IPS DF 6.9 (cell line): ENCODE measurements around the gene FRG2C.
"Not testable (repeated sequence)": the region's sequence is repeated elsewhere in the genome, so short reads cannot be mapped to it uniquely, and the experiment has no call there.

Experiments
- DNase-seq: peaks from one replicate; pipeline ENCODE4 v3.0.0-alpha.2; 2013; ENCODE audit warnings: low read depth, low spot score
- H3K27ac ChIP-seq: one replicate; pipeline ENCODE4 v1.5.1; 2013; ENCODE audit warnings: low read length, control low read depth
- H3K27me3 ChIP-seq: 2 replicates; pipeline ENCODE4 v1.6.1; 2013; ENCODE audit warnings: mild to moderate bottlenecking, low read length; ENCODE audit not compliant: control insufficient read depth, insufficient read depth
- H3K36me3 ChIP-seq: 2 replicates; pipeline ENCODE4 v1.6.1; 2013; ENCODE audit warnings: low read length; ENCODE audit not compliant: control insufficient read depth, insufficient read depth
- H3K4me1 ChIP-seq: 2 replicates; pipeline ENCODE4 v1.6.1; 2013; ENCODE audit warnings: low read length; ENCODE audit not compliant: control insufficient read depth, insufficient read depth
- H3K4me3 ChIP-seq: 2 replicates; pipeline ENCODE4 v1.5.1; 2013; ENCODE audit warnings: mild to moderate bottlenecking, low read length
- H3K9me3 ChIP-seq: 2 replicates; pipeline ENCODE4 v1.6.1; 2013; ENCODE audit warnings: low read length, inconsistent platforms; ENCODE audit not compliant: control insufficient read depth, insufficient read depth
- WGBS: extraction: QIAGEN DNeasy Blood & Tissue Kit; methylation state at CpG from one replicate; pipeline ENCODE4 v1.1.7; 2013; ENCODE audit warnings: mixed read lengths, missing lambda C conversion rate; ENCODE audit not compliant: insufficient read length, insufficient coverage; 5-methylcytosine and 5-hydroxymethylcytosine counted together

Gene FRG2C

DNA sequence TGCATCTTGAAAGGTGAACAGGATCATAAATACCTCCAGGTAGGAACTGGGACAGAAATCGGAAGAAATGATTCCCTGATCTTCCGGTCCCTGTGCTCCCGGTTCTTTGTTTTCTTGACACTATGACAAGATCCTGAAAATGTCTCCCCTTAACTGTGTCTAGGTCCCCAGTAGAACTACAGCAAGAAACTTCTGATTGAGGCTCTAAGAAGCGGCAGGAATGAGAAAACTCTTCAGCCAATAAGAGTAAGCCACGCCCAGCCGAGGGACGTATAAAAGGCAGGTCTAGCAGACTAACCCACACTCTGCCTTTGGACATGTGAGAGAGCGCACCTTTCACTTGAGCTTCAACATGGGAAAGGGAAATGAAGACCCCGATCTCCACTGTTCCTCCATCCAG, at the start of gene FRG2C:
TSS of gene FRG2C (plus strand) at position 301 of the 400 bp plus-strand sequence. CDS start at position 353, 52 bp downstream.
- not testable (repeated sequence) for H3K4me1 ChIP-seq, H3K9me3 ChIP-seq, H3K27ac ChIP-seq, H3K4me3 ChIP-seq, H3K36me3 ChIP-seq, DNase-seq
- WGBS, result no CpG with 5 or more reads among the region's 9 CpGs
- peaks cover 19% of the 10 kb centered on the region for H3K27me3 ChIP-seq

DNA sequence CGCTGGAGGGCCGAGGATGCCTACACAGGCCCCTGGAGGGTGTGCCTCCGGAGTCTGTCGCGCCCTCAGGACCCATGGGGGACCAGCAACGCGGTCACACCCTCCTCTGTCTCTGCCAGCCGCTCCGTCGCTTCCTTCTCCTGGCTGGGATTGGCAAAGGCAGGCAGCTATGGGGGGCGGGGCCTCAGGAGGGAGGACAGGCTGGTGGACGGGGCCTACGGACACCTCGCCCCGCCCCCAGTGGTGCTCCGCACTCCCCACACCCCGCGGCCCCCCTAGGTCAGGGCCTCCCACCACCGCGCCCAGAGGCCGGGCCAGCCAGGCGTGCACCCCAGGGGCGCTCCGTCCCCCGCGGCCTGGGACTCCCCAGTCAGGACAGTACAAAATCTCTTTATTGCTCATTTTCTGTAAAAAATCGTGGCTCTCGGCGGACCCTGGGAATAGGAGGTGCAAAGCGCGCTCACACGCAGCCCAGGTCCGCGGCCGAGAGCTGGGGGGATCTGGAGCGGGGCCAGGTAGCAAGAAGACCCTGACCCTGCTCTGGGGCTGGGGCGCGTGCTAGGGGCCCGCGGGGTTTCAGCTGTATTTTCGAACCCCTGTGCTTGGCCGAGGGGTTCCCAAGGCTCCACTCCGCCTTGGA, 45.3 kb upstream of the FRG2C start:
- H3K27ac ChIP-seq, result not testable (repeated sequence)

DNA sequence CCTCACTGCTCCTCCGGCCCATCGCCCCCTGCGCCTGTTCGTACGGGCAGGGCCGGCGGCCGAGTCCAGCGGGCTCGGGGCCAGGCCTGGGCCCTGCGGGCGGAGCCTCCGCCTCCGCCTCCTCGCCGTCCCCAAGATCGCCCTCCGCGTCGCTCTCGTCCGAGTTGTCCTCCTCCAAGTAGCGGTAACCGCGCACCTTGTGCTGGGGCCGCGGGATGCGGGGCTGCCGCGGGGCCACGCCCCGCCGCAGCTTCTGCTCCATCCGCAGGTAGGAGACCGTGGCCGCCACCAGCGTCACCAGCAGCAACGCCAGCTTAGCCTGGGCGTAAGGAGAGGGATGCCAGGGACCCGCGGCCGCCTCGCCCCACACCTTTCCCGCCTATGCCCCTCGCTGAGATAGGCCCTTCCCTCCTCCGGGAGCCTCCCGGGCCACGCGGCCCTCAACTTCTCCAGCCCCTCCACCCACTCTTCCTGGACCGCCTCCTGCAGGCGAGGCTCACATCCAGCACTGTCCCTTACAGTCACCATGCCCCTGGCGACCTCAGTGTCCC, 44.6 kb upstream of the FRG2C start:
- H3K36me3 ChIP-seq, H3K9me3 ChIP-seq, H3K4me1 ChIP-seq, H3K27me3 ChIP-seq, H3K27ac ChIP-seq, DNase-seq: not testable (repeated sequence)
- no CpG with 5 or more reads among the region's 52 CpGs for WGBS
- H3K4me3 ChIP-seq, result peak overlapping the region; percentile 74; the same call in 1 of the 2 replicates

More for the DNA sequence above, 45.3 kb upstream of the FRG2C start:
- not testable (repeated sequence) for H3K9me3 ChIP-seq, H3K36me3 ChIP-seq, H3K27me3 ChIP-seq, DNase-seq, H3K4me1 ChIP-seq
- no CpG with 5 or more reads among the region's 43 CpGs for WGBS
- peak overlapping the region; percentile 74; the same call in 1 of the 2 replicates for H3K4me3 ChIP-seq

DNA sequence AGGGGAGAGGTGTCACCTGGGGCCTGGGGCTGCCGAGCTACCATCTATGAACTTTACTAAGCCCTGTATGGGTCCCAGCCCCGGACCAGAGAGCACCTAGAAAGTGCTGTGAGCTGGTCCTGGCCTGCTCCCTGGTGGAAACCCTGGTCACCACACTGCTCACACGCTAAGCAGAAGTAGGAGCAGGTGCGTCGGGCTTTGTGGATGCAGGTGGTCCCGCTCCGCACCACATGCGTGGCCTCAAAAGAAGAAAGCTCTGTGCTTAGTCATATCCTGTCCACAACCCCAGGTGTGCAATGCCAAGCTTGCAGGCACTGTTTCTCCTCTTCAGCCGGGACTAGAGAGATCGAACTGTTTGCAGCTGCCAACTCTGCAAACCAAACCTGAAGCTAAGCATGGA, 42.4 kb upstream of the FRG2C start:
- not testable (repeated sequence) for H3K27ac ChIP-seq, H3K4me3 ChIP-seq, H3K9me3 ChIP-seq, H3K4me1 ChIP-seq, DNase-seq, H3K27me3 ChIP-seq, H3K36me3 ChIP-seq
- no CpG with 5 or more reads among the region's 10 CpGs for WGBS

DNA sequence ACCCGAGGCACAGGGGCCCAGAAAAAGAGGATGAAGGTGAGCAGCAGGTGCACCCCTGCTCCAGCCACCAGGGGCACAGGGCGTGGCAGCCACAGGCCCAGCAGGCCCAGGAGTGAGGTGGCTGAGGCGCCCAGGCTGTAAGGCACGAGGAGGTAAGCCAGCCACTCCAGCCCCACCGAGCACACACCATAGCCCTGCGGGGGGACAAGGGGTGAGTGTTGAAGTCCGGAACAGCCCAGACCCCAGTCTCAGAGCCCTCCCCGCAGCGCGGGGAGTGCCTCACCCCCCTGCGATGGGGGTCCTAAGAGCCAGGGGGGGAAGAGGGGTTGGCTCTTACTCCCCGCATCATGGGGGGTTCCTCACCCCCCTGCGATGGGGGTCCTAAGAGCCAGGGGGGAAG, 40.5 kb upstream of the FRG2C start:
- H3K27me3 ChIP-seq, H3K9me3 ChIP-seq, H3K4me1 ChIP-seq, H3K36me3 ChIP-seq, H3K27ac ChIP-seq, DNase-seq, H3K4me3 ChIP-seq: not testable (repeated sequence)
- no CpG with 5 or more reads among the region's 13 CpGs for WGBS

DNA sequence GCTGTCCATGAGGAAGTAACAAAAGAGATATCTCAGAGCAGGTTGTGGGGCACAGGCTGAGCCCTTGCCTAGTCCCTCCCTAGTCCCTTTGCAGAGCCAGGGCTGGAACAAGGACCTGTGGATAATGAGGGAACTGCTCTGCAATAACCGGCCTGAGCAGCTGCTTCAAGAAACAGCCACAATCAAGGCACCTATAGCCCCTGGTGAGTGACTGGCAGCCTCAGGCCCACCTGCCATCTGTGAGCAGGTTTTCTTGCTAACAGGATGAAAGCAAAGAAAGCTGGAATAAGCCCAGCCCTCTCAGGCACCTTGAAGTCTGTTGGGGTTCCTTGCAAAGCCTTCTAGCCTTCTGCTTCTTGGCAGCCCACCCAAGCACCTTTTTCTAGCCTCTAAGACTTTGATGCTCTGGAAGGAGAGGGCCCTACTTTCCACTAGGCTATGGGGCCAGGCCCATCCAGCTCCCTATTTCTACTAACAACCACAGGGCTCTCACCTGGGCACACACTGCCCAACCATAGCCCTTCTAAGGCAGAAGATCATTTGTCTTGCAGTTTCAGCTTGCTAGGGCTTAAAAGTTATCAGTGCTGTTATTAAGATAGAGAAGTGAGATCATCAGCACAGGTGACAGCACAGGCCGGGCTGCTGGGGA, 33.1 kb upstream of the FRG2C start:
- no CpG with 5 or more reads among the region's 2 CpGs for WGBS
- H3K27me3 ChIP-seq, H3K27ac ChIP-seq, H3K4me3 ChIP-seq, DNase-seq, H3K9me3 ChIP-seq, H3K4me1 ChIP-seq, H3K36me3 ChIP-seq: not testable (repeated sequence)

DNA sequence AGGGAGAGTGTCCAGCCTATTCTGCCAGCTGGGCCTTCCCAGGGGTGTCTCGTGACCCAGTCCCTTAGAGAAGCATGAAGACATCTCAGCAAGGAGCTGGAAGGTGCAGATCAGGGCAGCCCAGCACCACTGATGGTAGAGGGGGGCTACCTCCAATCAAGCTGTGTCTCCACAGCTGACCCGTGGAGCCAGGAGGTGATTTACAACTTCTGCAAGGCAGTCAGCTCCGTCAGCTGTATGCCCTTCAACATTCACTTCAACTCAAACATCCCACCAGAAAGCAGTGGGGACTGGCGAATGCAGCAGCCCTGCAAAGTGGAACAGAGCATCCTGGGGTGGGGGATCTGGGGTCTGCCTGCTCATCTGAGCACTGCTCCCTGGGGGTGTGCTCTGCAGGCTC, 32.6 kb upstream of the FRG2C start:
- H3K27me3 ChIP-seq, result no peaks in the 10 kb centered on the region
- H3K27ac ChIP-seq, result no peak overlapping the region
- H3K4me1 ChIP-seq, result no peaks in the 10 kb centered on the region
- H3K4me3 ChIP-seq, result no peak overlapping the region
- WGBS, result no CpG with 5 or more reads among the region's 4 CpGs
- DNase-seq, result no peak
- H3K9me3 ChIP-seq, result no peaks in the 10 kb centered on the region
- no peaks in the 10 kb centered on the region for H3K36me3 ChIP-seq

DNA sequence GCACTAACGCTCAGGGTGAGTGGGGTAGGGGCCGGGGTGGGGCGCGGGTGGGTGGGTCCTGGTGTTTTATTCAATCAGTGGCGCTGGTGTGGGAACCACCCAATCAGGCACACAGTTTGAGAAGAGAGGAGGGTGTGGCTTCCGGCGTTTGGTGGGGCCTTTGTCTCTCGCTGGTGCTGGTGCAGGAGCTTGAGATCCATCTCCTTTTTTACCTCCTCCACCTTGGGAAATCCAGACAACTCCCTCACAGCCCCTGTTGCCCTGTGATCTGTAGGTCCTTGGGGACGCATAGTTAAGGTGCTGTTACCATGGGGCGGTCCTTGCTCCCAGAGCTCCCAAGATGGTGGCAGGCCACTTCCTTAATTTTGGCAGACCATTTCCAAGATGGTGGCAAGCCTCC, 25.2 kb upstream of the FRG2C start:
- not testable (repeated sequence) for H3K9me3 ChIP-seq, DNase-seq, H3K27ac ChIP-seq, H3K4me3 ChIP-seq, H3K4me1 ChIP-seq, H3K36me3 ChIP-seq, H3K27me3 ChIP-seq
- WGBS, result no CpG with 5 or more reads among the region's 10 CpGs

DNA sequence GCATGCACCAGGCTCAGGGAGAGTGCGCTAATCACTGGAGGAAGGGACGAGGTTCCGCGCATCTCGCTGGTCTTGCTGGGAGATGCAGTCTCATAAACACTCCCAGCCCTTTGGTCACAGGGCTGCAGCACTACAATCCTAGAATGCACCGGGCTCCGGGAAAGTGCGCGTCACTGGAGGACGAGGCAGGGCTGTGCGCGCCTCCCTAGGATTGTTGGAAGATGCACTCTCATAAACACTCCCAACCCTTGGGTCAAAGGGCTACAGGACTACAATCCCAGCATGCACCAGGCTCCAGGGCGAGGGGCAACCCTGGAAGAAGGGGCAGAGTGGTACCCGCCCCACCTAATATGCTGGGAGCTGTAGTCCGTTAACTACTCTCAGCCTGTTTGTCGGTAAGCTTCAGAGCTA, 23.0 kb upstream of the FRG2C start:
- DNase-seq, result peak; percentile 74
- not testable (repeated sequence) for H3K9me3 ChIP-seq, H3K36me3 ChIP-seq, H3K27me3 ChIP-seq, H3K4me1 ChIP-seq, H3K27ac ChIP-seq
- peak overlapping the region; percentile 76 for H3K4me3 ChIP-seq
- WGBS, result no CpG with 5 or more reads among the region's 16 CpGs

DNA sequence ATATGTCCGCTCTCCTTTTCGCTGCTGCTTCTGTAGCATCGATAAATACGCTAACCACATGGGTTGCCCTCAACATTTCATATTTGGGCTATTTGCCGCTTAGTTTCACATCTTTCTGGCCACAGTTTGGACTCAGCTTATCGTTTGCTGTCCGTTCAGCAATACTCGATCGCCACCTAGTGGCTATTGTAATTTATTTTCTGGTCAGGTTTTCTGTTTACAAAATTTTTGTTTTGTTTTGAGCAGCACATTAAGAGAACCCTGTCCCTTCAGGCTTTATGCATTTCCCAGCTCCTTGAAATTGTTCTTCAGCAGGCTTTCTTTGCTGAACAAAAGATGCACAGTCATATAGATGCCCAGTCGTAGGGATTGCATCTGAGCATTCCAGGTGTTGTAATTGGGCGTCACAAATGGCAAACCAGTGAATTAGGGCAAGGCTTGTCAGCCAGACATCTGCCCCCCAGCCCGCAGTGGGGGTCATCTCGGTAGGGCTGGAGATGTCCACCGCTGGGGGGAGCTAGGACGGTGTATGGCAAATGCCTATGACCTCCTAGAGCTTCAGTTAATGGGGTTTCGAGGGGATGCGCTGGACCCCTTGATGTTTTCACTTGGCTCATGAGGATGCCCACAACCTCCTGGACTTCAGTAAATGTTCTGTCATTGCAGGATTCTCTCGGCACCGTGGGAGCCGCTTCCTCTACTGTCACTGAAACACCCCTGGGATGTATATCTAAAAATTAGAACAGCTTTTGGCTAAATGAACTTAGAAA, 20.9 kb upstream of the FRG2C start:
- H3K27ac ChIP-seq, H3K36me3 ChIP-seq, H3K4me3 ChIP-seq, H3K9me3 ChIP-seq, DNase-seq, H3K4me1 ChIP-seq, H3K27me3 ChIP-seq: not testable (repeated sequence)
- WGBS, result no CpG with 5 or more reads among the region's 20 CpGs
